HepG2 (cell line): ENCODE measurements around the gene IRS1. TPM values are rescaled to one million over a fixed set of nuclear protein-coding genes. Genes with fewer than 3 reads are reported as not detected.

ENCODE experiments used
- BCL6 ChIP-seq: IDR thresholded peaks from 2 replicates; pipeline ENCODE4 v1.6.1; 2016; ENCODE audit warnings: missing genetic modification reagents, missing compliant biosample characterization
- LRRFIP1 ChIP-seq: sonication (generic); formaldehyde crosslinking; conservative IDR thresholded peaks from 2 replicates; pipeline ENCODE4 v1.4.0; 2020; ENCODE audit warnings: missing genetic modification reagents
- PHF20 ChIP-seq: sonication (generic); formaldehyde crosslinking; IDR thresholded peaks from 2 replicates; pipeline ENCODE4 v1.5.0; 2020; ENCODE audit warnings: mild to moderate bottlenecking, missing genetic modification reagents
- POLR2G ChIP-seq: fragments of 200-400 bp; formaldehyde crosslinking; IDR thresholded peaks from 2 replicates; pipeline ENCODE4 v1.6.1; 2018; ENCODE audit warnings: mild to moderate bottlenecking, low read depth, low read length, moderate library complexity
- RELA ChIP-seq: sonication (generic); formaldehyde crosslinking; IDR thresholded peaks from 2 replicates; pipeline ENCODE4 v1.4.0; 2020; ENCODE audit warnings: missing genetic modification reagents
- SYNCRIP ChIP-seq: fragments of 200-400 bp; formaldehyde crosslinking; IDR thresholded peaks from 2 replicates; pipeline ENCODE4 v1.6.1; 2018; ENCODE audit warnings: mild to moderate bottlenecking, low read depth, low read length; ENCODE audit not compliant: insufficient read depth
- TMF1 ChIP-seq: sonication (generic); formaldehyde crosslinking; IDR thresholded peaks from 2 replicates; pipeline ENCODE4 v1.8.1; 2022; ENCODE audit warnings: low read depth, missing genetic modification reagents
- TOPORS ChIP-seq: sonication (generic); formaldehyde crosslinking; IDR thresholded peaks from 2 replicates; pipeline ENCODE4 v1.8.0; 2023; ENCODE audit warnings: mild to moderate bottlenecking, missing genetic modification reagents
- YY1 ChIP-seq: IDR thresholded peaks from 2 replicates; pipeline ENCODE4 v1.6.1; 2011; ENCODE audit warnings: low read length, low read depth, moderate library complexity, mild to moderate bottlenecking; ENCODE audit not compliant: insufficient read depth, insufficient replicate concordance
- ZNF281 ChIP-seq: sonication (generic); formaldehyde crosslinking; IDR thresholded peaks from 2 replicates; pipeline ENCODE4 v1.4.0; 2020; ENCODE audit warnings: missing genetic modification reagents, borderline replicate concordance
- ZNF335 ChIP-seq: sonication (generic); formaldehyde crosslinking; IDR thresholded peaks from 2 replicates; pipeline ENCODE4 v1.4.0; 2020; ENCODE audit warnings: missing genetic modification reagents
- ZNF513 ChIP-seq: sonication (generic); formaldehyde crosslinking; conservative IDR thresholded peaks from 2 replicates; pipeline ENCODE4 v1.5.0; 2020; ENCODE audit warnings: missing genetic modification reagents
- ZSCAN21 ChIP-seq: sonication (generic); formaldehyde crosslinking; IDR thresholded peaks from 2 replicates; pipeline ENCODE4 v1.8.0; 2022; ENCODE audit warnings: mild to moderate bottlenecking, missing genetic modification reagents, moderate library complexity, borderline replicate concordance
- polyA plus RNA-seq, 8 experiments: library from polyadenylated mRNA; depleted of rRNA in 3 of 8; stranded (reverse) in 7 of 8; unstranded in 1 of 8; fragments of >200 nt; fragmentation: Illumina TruSeq in 4 of 8; extraction: Trizol in 4 of 8; gene quantifications; 2 replicates each; pipeline versions ENCODE4 v1.2.1 to v1.2.3, GENCODE V29; 2011 to 2016; ENCODE audit warnings: low read depth in 4 of 8, missing spikeins in 1 of 8, mixed read lengths in 1 of 8; ENCODE audit not compliant: insufficient read depth in 1 of 8
- total RNA-seq, 5 experiments: library from RNA; depleted of rRNA; stranded (reverse); fragments of >200 nt; fragmentation: Illumina TruSeq; extraction: Trizol; gene quantifications; 2 replicates each; pipeline ENCODE4 v1.2.3, GENCODE V29; 2016; ENCODE audit warnings: low read depth in 1 of 5
- TF ChIP-seq, protein P1 (sequence below): IDR thresholded peaks from 2 replicates; pipeline ENCODE4 v1.4.0; 2020; ENCODE audit warnings: mild to moderate bottlenecking, missing genetic modification reagents
- TF ChIP-seq, protein P2 (sequence below): sonication (generic); formaldehyde crosslinking; IDR thresholded peaks from 2 replicates; pipeline ENCODE4 v1.5.0; 2020; ENCODE audit warnings: mild to moderate bottlenecking, missing genetic modification reagents

IRS1 gene
- total and polyA plus RNA-seq, 2 of the 13 experiments (the other 11 are each of a cell fraction or from before 2014, with no cell fraction given): 8.7 to 9.0 TPM

- TF ChIP-seq, protein P1, sequence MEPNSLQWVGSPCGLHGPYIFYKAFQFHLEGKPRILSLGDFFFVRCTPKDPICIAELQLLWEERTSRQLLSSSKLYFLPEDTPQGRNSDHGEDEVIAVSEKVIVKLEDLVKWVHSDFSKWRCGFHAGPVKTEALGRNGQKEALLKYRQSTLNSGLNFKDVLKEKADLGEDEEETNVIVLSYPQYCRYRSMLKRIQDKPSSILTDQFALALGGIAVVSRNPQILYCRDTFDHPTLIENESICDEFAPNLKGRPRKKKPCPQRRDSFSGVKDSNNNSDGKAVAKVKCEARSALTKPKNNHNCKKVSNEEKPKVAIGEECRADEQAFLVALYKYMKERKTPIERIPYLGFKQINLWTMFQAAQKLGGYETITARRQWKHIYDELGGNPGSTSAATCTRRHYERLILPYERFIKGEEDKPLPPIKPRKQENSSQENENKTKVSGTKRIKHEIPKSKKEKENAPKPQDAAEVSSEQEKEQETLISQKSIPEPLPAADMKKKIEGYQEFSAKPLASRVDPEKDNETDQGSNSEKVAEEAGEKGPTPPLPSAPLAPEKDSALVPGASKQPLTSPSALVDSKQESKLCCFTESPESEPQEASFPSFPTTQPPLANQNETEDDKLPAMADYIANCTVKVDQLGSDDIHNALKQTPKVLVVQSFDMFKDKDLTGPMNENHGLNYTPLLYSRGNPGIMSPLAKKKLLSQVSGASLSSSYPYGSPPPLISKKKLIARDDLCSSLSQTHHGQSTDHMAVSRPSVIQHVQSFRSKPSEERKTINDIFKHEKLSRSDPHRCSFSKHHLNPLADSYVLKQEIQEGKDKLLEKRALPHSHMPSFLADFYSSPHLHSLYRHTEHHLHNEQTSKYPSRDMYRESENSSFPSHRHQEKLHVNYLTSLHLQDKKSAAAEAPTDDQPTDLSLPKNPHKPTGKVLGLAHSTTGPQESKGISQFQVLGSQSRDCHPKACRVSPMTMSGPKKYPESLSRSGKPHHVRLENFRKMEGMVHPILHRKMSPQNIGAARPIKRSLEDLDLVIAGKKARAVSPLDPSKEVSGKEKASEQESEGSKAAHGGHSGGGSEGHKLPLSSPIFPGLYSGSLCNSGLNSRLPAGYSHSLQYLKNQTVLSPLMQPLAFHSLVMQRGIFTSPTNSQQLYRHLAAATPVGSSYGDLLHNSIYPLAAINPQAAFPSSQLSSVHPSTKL (CRISPR knock-in tag): peak; percentile 72
- TF ChIP-seq LRRFIP1 (CRISPR knock-in tag) (no peak), BCL6 (CRISPR knock-in tag) (peak; percentile 41; the same call in 1 of the 2 replicates), ZNF513 (CRISPR knock-in tag) (no peak), POLR2G (no peak), TMF1 (no peak), ZNF335 (CRISPR knock-in tag) (no peak), ZNF281 (CRISPR knock-in tag) (no peak), YY1 (no peak), RELA (CRISPR knock-in tag) (no peak), TOPORS (no peak), ZSCAN21 (CRISPR knock-in tag) (no peak), PHF20 (no peak), SYNCRIP (no peak)
- TF ChIP-seq, protein P2, sequence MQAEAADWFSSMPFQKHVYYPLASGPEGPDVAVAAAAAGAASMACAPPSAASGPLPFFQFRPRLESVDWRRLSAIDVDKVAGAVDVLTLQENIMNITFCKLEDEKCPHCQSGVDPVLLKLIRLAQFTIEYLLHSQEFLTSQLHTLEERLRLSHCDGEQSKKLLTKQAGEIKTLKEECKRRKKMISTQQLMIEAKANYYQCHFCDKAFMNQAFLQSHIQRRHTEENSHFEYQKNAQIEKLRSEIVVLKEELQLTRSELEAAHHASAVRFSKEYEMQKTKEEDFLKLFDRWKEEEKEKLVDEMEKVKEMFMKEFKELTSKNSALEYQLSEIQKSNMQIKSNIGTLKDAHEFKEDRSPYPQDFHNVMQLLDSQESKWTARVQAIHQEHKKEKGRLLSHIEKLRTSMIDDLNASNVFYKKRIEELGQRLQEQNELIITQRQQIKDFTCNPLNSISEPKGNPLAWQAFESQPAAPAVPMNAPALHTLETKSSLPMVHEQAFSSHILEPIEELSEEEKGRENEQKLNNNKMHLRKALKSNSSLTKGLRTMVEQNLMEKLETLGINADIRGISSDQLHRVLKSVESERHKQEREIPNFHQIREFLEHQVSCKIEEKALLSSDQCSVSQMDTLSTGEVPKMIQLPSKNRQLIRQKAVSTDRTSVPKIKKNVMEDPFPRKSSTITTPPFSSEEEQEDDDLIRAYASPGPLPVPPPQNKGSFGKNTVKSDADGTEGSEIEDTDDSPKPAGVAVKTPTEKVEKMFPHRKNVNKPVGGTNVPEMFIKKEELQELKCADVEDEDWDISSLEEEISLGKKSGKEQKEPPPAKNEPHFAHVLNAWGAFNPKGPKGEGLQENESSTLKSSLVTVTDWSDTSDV: no peak
Observed at GRCh38 chr2:226691255-226691654, 108.4 kb downstream of the IRS1 start (continued).
